AG04450 (cell line): ENCODE results near the gene TEX29. TPM values are rescaled to one million over a fixed set of nuclear protein-coding genes. Genes with fewer than 3 reads are reported as not detected.

Experiments
- CTCF ChIA-PET: fragments of 300-600, 350-600 bp; formaldehyde crosslinking; extraction: SDS; loops from one replicate; lab custom pipeline; 2022; ENCODE audit warnings: antibody characterized with exemption, inconsistent platforms; lab: Charles Lee
- POLR2A ChIA-PET: fragments of 350-600 bp; formaldehyde crosslinking; extraction: SDS; loops from one replicate; lab custom pipeline; 2021; ENCODE audit warnings: antibody characterized with exemption, inconsistent platforms; lab: Yijun Ruan, JAX
- DNase-seq: peaks from one replicate; pipeline ENCODE4 v3.0.0-alpha.2; 2011; ENCODE audit warnings: low read depth, low spot score
- H3K27ac ChIP-seq: one replicate; pipeline ENCODE4 v1.5.1; 2012; ENCODE audit warnings: low read depth, low read length, control low read depth
- H3K27me3 ChIP-seq: one replicate; pipeline ENCODE4 v1.6.0; 2012; ENCODE audit warnings: low read length; ENCODE audit not compliant: control insufficient read depth, insufficient read depth
- H3K4me3 ChIP-seq: 2 replicates; pipeline ENCODE4 v1.5.1; 2011; ENCODE audit warnings: mild to moderate bottlenecking, low read depth, low read length, control low read depth
- H3K9me3 ChIP-seq: 2 replicates; pipeline ENCODE4 v1.5.1; 2012; ENCODE audit warnings: low read length; ENCODE audit not compliant: control insufficient read depth, insufficient read depth
- CTCF ChIP-seq: IDR thresholded peaks from 2 replicates; pipeline ENCODE4 v1.5.1; 2011; ENCODE audit warnings: low read depth, low read length, control low read depth, inconsistent platforms
- polyA plus RNA-seq: library from polyadenylated mRNA; depleted of rRNA; stranded (reverse); fragments of >200 nt; gene quantifications from 2 replicates; pipeline ENCODE4 v1.2.3, GENCODE V29; 2011

Gene TEX29
- polyA plus RNA-seq, 1 experiment: 6.1 TPM

- Histone ChIP-seq H3K27me3 (no peaks in the 10 kb centered on the region), H3K27ac (no peak overlapping the region), H3K9me3 (no peaks in the 10 kb centered on the region), H3K4me3 (no peak overlapping the region)
- no peak for DNase-seq
- TF ChIP-seq CTCF: no peak
- CTCF ChIA-PET: interaction anchor here (0.9 kb wide), 1 partner anchor 209 kb away, joined by 3 read pairs; no protein-coding TSS in a partner anchor
- POLR2A ChIA-PET: no interaction called here
Observed at GRCh38 chr13:111275995-111276618, 44.3 kb upstream of the TEX29 start.

- CTCF ChIA-PET: interaction anchor here (0.8 kb wide), 1 partner anchor 182 kb away, joined by 3 read pairs; no protein-coding TSS in a partner anchor
- peaks cover 6% of the 10 kb centered on the region; the same call in 1 of the 2 replicates for H3K9me3 ChIP-seq
- no peak overlapping the region for H3K4me3 ChIP-seq
- POLR2A ChIA-PET: no interaction called here
- no peak for TF ChIP-seq CTCF
- no peak overlapping the region for H3K27ac ChIP-seq
- no peak for DNase-seq
- H3K27me3 ChIP-seq: no peaks in the 10 kb centered on the region
Observed at GRCh38 chr13:111278258-111278657, 42.2 kb upstream of the TEX29 start.

GRCh38 chr13:111278743-111279652, 41.4 kb upstream of the TEX29 start:
- Histone ChIP-seq H3K9me3 (peaks cover 6% of the 10 kb centered on the region; the same call in 1 of the 2 replicates), H3K4me3 (no peak overlapping the region), H3K27me3 (no peaks in the 10 kb centered on the region), H3K27ac (peak overlapping the region; percentile 41)
- ChIA-PET CTCF (interaction anchor here (0.7 to 1.1 kb wide), 3 partner anchors 182 to 1400 kb away, joined by 3 to 10 read pairs (median 5); no protein-coding TSS in a partner anchor), POLR2A (interaction anchor here (1.2 kb wide), 1 partner anchor 11 kb away, joined by 4 read pairs; no protein-coding TSS in a partner anchor)
- no peak for DNase-seq
- TF ChIP-seq CTCF: no peak

GRCh38 chr13:111280226-111280625, 40.2 kb upstream of the TEX29 start:
- no peak for DNase-seq
- Histone ChIP-seq H3K4me3 (no peak overlapping the region), H3K27ac (peak overlapping the region; percentile 94), H3K9me3 (peaks cover 6% of the 10 kb centered on the region; the same call in 1 of the 2 replicates), H3K27me3 (no peaks in the 10 kb centered on the region)
- ChIA-PET POLR2A (interaction anchor here (1.2 kb wide), 1 partner anchor 12 kb away, joined by 4 read pairs; no protein-coding TSS in a partner anchor), CTCF (interaction anchor here (0.6 to 1.1 kb wide), 3 partner anchors 153 to 1399 kb away, joined by 4 to 10 read pairs (median 5); no protein-coding TSS in a partner anchor)
- TF ChIP-seq CTCF: no peak
